A673 (cell line): ENCODE data around the gene EGR4.

Experiments used
- EZH2 ChIP-seq: fragments of 200-600 bp; sonication (generic); IDR thresholded peaks from 2 replicates; pipeline ENCODE4 v1.6.1; 2017; ENCODE audit warnings: borderline replicate concordance, low read depth, mild to moderate bottlenecking, mixed read lengths, antibody characterized with exemption, low read length; ENCODE audit not compliant: poor library complexity, severe bottlenecking
- TF ChIP-seq, protein P1 (sequence below): fragments of 300-800, 200-600 bp; sonication (generic); conservative IDR thresholded peaks from 2 replicates; pipeline ENCODE4 v1.5.1; 2017; ENCODE audit warnings: low read depth, mild to moderate bottlenecking, antibody characterized with exemption, low read length, moderate library complexity, mixed read lengths

DNA sequence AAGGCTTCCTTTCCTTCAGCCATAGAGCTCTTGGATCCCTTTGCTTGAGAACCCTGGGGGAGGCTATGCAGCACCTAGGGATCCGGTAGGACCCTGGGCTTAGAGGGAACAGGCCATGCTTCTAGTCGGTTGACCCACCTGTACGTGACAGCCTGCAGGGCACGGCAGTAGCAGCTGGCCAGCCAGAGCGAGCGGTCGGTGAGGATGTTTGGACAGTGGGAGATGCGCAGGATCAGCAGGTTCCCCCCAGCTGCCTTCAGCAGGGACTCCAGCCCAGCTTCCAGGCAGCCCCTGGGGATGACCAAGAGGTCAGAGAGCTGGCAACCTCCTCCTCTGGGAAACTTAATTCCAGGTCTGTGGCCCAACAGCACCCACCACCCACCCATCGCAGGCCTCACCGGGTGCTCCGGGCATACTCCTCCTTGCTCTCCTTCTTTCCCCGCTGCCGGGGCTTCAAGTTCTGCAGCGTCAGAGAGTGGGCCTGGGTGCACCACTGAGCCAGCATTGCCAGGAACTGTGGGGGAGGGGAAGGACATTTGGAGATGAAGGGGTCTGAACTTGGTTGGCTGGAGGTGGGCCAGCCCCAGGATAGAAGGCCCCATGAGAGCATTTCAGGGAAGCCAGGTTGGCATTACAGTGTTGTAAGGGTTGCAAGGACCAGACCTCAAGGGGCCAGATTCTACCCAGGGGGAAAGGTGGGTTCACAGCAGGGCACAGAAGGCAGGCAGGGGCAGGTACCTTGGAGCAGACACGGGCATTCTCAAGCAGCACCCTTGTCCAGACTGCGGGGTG is 29.6 kb downstream of the EGR4 start:
- TF ChIP-seq, protein P1, sequence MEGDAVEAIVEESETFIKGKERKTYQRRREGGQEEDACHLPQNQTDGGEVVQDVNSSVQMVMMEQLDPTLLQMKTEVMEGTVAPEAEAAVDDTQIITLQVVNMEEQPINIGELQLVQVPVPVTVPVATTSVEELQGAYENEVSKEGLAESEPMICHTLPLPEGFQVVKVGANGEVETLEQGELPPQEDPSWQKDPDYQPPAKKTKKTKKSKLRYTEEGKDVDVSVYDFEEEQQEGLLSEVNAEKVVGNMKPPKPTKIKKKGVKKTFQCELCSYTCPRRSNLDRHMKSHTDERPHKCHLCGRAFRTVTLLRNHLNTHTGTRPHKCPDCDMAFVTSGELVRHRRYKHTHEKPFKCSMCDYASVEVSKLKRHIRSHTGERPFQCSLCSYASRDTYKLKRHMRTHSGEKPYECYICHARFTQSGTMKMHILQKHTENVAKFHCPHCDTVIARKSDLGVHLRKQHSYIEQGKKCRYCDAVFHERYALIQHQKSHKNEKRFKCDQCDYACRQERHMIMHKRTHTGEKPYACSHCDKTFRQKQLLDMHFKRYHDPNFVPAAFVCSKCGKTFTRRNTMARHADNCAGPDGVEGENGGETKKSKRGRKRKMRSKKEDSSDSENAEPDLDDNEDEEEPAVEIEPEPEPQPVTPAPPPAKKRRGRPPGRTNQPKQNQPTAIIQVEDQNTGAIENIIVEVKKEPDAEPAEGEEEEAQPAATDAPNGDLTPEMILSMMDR = no peak
- no peak for TF ChIP-seq EZH2
